ENCODE data around the gene PRDM16. TPM values are rescaled to one million over a fixed set of nuclear protein-coding genes. Genes with fewer than 3 reads are reported as not detected.
A peak's percentile ranks its signal among the peaks of the same experiment; 100 is the strongest.

Gene PRDM16
- total RNA-seq, 4 donors from 2014 or later: 0.19 to 1.6 (median 0.36) TPM

GRCh38 chr1:3135744-3136455 lies 66.9 kb downstream of the PRDM16 start:
- DNase-seq (ENCODE audit: low spot score in 2 of 2): no peak
- TF ChIP-seq EP300 (IDR thresholded peaks at IDR 0.05) (no peak), CTCF (IDR thresholded peaks at IDR 0.05) (no peak), POLR2AphosphoS5 (IDR thresholded peaks at IDR 0.05) (no peak), POLR2A (IDR thresholded peaks at IDR 0.05) (no peak)
- no peak overlapping the region for H3K4me3 ChIP-seq
- 55% methylated on average over 6 of the region's 35 CpGs for WGBS
- H3K36me3 ChIP-seq: no peaks in the 10 kb centered on the region
- H3K9me3 ChIP-seq: no peaks in the 10 kb centered on the region
- peaks cover 79% of the 10 kb centered on the region for H3K27me3 ChIP-seq
- H3K4me1 ChIP-seq: no peaks in the 10 kb centered on the region
- no peak overlapping the region for H3K27ac ChIP-seq

DNA sequence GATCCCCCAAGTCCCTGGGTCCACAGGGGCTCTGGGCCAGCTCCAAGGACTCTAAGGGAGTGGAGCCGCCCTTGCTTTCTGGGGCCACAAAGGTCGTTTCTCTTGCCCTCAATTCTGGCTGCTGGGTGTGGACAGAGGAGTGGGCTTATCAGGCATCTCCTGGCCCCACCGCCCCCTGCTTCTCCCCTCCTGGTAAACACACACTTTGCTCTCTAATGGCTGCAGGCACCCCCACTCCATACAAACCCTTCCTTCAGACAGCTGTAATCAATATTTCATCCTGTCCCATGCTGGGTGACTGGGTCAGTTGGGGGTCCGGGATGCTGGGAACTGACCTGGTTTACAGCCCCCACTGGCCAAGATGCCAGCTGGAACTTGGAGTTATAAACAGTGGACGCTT lies 67.5 kb downstream of the PRDM16 start:
- TF ChIP-seq CTCF (IDR thresholded peaks at IDR 0.05) (no peak), EP300 (IDR thresholded peaks at IDR 0.05) (no peak), POLR2A (IDR thresholded peaks at IDR 0.05) (no peak), POLR2AphosphoS5 (IDR thresholded peaks at IDR 0.05) (no peak)
- no peaks in the 10 kb centered on the region for H3K9me3 ChIP-seq
- no peak overlapping the region for H3K27ac ChIP-seq
- H3K4me3 ChIP-seq: no peak overlapping the region
- no peaks in the 10 kb centered on the region for H3K36me3 ChIP-seq
- no peaks in the 10 kb centered on the region for H3K4me1 ChIP-seq
- peaks cover 85% of the 10 kb centered on the region for H3K27me3 ChIP-seq
- DNase-seq (ENCODE audit: low spot score in 2 of 2): no peak
- WGBS: 61% methylated on average over 5 of the region's 5 CpGs

DNA sequence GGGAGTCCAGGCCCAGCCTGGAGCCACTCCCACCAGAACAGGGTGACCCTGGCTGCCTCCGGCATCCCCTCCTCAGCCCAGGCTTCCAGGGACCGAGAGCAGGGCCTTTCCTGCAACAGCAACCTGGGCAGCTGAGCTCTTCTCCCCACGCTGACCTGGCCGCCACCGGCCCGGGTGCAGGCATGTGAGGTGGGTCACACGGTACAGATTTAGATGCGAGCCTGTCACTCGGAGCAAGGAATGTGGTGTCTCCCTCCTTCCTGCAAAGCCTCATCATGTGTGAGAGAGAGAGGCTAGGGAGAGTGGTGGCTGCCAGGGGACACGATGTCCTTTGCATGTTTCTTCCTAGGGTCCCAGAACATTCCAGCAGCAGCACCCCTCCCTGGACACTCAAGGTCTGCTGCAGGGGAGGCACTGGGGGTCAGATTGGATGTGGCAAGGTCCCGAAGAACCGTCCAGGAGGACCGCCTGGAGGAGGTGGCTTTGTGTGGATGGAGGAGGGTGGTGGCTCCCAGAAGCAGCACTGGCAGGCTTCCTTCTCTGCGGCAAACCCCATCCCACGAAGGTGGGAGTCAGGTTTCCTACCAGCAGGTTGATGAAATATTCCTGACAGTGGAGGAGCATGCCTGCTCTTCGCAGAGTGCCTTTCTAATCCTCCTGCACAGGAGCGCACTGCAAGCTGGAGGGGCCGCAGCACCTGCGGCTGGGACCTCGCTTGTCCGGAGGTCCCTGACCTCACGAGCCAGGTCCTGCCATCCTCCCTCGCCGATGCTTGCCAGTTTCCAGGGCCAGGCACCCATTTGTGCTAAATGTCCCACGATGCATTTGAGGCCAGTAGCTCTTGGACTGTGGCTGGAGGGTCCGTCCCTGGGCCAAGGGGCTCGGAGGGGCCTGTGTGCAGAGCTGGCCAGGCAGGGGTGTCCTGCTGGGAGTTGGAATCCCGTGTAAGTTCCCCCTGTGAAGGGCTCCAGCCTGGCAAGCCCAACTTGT lies 68.4 kb downstream of the PRDM16 start:
- H3K4me3 ChIP-seq: no peak overlapping the region
- H3K27ac ChIP-seq: no peak overlapping the region
- DNase-seq (ENCODE audit: low spot score in 2 of 2): no peak
- peaks cover 88% of the 10 kb centered on the region for H3K27me3 ChIP-seq
- no peaks in the 10 kb centered on the region for H3K36me3 ChIP-seq
- TF ChIP-seq EP300 (IDR thresholded peaks at IDR 0.05) (no peak), POLR2A (IDR thresholded peaks at IDR 0.05) (no peak), CTCF (IDR thresholded peaks at IDR 0.05) (no peak), POLR2AphosphoS5 (IDR thresholded peaks at IDR 0.05) (no peak)
- WGBS: 68% methylated on average over 13 of the region's 28 CpGs
- no peaks in the 10 kb centered on the region for H3K9me3 ChIP-seq
- H3K4me1 ChIP-seq: no peaks in the 10 kb centered on the region

GRCh38 chr1:3138623-3139151 lies 69.7 kb downstream of the PRDM16 start:
- Histone ChIP-seq H3K9me3 (no peaks in the 10 kb centered on the region), H3K27me3 (peaks cover 94% of the 10 kb centered on the region), H3K36me3 (no peaks in the 10 kb centered on the region), H3K27ac (no peak overlapping the region), H3K4me3 (no peak overlapping the region), H3K4me1 (no peaks in the 10 kb centered on the region)
- DNase-seq (ENCODE audit: low spot score in 2 of 2): no peak
- TF ChIP-seq EP300 (IDR thresholded peaks at IDR 0.05): no peak
- no peak for TF ChIP-seq CTCF (IDR thresholded peaks at IDR 0.05)
- no peak for TF ChIP-seq POLR2AphosphoS5 (IDR thresholded peaks at IDR 0.05)
- no peak for TF ChIP-seq POLR2A (IDR thresholded peaks at IDR 0.05)
- WGBS: 73% methylated on average over 16 of the region's 18 CpGs

- TF ChIP-seq EP300 (IDR thresholded peaks at IDR 0.05) (no peak), POLR2AphosphoS5 (IDR thresholded peaks at IDR 0.05) (no peak), CTCF (IDR thresholded peaks at IDR 0.05) (no peak), POLR2A (IDR thresholded peaks at IDR 0.05) (no peak)
- Histone ChIP-seq H3K4me3 (peak overlapping the region; percentile 15), H3K27ac (no peak overlapping the region), H3K27me3 (peaks cover 95% of the 10 kb centered on the region), H3K4me1 (no peaks in the 10 kb centered on the region), H3K36me3 (no peaks in the 10 kb centered on the region), H3K9me3 (no peaks in the 10 kb centered on the region)
- 43% methylated on average over 16 of the region's 16 CpGs for WGBS
- DNase-seq (ENCODE audit: low spot score in 2 of 2): no peak
These were observed 70.4 kb downstream of the PRDM16 start for GRCh38 chr1:3139451-3139852.
